DMS114 treated with DMSO at 0.1 percent for 48 hours (cell line): ENCODE measurements around the gene NOL12.

Experiments used
- DNase-seq: peaks from one replicate; lab custom pipeline; 2025; ENCODE audit not compliant: unreplicated experiment; lab: John Stamatoyannopoulos, UW

The NOL12 gene

DNA sequence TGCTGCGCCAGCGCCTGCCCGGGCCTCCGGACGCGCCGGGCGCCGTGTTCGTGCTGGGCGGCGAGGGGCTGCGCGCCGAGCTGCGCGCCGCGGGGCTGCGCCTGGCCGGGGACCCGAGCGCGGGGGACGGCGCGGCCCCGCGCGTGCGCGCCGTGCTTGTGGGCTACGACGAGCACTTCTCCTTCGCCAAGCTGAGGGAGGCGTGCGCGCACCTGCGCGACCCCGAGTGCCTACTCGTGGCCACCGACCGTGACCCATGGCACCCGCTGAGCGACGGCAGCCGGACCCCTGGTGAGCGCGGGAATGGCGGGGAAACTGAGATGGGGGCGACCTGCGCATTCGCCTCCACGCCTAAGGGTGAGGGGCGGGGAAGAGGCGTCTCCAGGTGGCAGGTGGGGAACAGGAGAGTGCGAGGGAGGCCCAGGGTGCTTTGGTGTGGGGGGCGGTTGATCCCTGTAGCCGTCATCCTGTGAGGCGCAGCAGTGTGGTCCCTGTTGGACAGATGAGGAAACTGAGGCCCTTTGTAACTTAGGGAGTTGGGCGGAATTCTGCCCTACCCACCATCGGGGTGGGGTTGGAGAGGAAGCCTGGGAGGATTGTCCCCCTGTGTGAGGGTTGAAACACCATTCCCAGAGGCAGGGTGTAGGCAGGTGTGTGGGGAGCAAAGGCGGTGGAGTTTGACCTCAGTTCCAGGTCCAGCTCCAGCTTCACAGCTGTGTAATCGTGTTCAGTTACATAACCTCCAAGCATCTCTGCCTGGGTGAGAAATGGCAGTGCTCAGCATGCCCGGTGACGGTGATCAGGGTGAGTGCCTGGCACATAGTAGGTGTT is 26.9 kb upstream of the NOL12 start:
- DNase-seq: no peak

DNA sequence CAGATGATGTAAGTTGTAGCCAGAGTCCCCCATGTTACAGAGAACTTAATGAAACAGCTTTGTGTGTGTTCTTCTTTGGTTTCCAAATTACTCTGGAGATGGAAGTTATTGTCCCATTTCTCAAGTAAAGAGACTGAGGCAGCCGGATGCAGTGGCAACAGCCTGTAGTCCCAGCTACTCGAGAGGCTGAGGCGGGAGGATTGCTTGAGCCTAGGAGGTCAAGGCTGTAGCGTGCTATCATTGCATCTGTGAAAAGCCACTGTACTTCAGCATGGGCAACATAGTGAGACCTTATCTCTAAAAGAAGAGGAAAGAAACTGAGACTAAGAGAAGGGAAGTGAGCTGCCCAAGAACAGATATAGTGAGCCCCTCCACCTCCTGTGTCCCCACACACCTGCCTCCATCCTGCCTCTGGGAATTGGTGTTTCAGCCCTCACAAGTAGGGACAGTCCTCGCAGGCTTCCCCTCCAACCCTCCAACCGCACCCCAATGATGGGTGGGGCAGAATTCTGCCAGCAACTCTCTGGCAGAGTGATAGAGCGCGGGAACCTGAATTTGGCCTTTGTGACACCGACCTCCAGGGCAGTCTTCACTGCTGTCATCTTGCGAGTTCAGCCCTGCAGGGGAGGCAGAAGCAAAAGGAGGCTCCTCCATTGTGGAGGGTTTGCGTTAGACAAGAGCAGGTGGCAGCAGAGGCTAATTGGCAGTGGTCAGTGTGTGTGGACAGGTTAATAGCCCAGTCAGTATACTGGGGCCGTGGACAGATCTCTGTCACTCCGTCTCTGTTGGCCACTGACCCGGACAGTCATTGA is 26.0 kb upstream of the NOL12 start:
- no peak for DNase-seq

DNA sequence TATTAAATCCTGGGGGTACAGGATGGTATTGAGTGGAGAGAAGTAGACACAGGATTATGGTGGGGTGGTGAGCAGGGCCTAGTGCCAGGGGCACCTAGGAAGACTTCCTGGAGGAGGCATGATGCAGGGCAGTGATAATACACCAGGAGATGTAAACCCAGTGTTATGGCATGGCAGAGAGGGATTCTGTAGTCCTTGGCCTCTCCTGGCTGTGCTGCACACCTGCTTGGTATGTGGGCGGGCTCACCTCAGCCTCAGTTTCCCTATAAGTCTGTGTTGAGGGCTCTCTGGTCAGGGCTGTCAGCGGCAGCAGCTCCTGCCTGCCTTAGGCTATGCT is 25.5 kb upstream of the NOL12 start:
- no peak for DNase-seq

DNA sequence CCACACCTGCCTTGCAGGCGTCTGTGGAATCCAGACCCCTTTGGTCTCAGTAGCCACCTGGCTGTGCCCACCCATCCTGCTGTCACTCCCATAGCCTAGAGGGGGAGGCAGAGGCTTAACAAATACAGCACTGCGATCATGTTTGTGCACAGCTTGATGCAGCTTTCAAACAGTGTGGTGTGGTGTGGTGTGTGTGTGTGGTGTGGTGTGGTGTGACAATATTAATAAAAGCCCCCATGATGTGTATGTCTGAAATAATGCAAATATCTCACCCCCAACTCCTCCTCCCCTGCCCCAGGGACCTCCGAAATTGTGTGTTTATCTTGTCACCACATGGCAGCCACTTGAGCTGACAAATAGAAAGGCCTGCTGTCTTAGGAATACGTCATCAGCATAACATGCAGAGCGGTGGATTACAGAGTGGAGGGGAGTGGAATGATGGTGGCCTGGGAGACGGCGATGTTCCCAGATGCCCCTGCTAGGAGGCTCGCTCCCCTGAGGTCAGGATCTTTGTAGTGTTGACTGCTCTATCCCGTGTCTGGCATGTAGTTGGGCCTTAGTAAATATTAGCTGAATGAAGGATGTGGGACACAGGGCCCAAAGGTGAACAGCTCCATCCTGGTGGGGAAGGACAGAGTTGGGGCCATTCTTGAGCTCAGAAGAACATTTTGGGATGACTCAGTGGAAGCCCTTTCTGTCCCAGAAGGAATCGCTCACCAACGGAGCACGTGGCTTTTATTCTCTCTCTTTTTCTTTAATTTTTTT is 24.8 kb upstream of the NOL12 start:
- DNase-seq: no peak

DNA sequence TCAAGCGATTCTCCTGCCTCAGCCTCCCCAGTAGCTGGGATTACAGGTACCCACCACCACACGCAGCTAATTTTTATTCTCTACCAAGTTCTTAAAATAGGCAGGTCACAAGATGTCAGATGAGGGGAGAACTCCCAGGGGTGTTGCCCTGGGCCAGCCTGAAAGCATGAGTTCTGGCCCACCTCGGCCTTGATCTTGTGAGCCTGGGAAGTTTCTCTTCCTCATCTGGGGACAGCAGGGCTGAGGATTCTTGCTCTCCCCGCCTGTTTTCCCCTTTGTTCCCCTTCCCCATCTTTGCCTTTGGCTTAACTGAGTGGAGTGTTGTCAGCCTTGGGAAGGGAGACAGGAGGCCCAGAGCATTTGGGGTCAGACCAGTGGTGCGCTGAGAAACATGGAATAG is 24.1 kb upstream of the NOL12 start:
- no peak for DNase-seq

DNA sequence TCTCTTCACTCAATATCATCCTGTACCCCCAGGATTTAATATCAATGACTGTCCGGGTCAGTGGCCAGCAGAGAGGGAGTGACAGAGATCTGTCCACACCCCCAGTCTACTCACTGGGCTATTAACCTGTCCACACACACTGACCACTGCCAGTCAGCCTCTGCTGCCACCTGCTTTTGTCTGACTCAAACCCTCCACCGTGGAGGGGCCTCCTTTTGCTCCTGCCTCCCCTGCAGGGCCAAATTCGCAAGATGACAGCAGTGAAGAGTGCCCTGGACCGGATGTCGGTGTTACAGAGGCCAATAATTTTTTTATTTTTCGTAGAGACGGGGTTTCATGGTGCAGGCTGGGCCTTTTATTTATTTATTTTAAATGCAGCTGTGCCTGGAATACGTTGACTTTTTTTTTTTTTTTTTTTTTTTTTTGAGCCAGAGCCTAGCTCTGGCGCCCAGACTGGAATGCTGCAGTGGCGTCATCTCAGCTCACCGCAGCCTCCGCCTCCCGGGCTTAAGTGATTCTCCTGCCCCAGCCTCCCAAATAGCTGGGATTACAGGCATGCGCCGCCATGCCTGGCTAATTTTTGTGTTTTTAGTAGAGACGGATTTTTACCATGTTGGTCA is 22.5 kb upstream of the NOL12 start:
- DNase-seq: no peak

DNA sequence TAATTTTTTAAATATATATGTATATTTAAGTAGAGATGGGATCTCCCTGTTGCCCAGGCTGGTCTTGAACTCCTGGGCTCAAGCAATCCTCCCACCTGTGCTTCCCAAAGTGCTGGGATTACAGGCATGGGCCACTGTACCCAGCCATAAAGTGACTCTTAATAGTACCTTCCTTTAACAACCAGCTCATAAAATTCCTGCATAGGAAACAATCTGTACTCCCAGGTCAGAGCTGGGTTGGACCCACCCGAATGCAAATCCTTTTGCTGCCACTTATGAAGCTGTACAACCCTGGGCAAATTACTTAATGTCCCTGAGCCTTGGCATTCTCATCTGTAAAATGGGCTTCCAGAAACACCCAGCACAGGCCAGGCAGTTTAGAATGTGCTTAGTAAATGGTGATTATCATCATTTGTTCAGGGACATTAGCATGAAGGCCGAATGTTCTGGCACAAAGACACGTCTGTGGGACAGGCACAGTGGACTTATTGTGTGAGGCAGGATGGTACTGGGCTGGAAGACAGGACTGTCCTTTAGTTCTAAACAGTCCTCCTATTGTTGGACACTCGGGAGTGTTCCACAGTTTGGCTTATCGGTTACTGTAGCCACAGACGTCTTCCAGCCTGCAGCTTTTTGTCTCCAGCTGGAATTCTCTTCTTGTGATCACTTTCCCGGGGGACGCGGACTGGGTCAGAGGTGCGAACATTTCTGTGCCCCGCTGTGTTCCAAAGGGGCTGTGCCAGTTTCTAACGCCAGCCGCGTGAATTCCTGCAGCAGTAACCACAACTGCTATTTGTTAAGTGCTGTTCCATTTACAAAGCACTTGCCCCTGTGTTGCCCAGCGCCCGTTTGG is 21.7 kb upstream of the NOL12 start:
- DNase-seq: no peak

DNA sequence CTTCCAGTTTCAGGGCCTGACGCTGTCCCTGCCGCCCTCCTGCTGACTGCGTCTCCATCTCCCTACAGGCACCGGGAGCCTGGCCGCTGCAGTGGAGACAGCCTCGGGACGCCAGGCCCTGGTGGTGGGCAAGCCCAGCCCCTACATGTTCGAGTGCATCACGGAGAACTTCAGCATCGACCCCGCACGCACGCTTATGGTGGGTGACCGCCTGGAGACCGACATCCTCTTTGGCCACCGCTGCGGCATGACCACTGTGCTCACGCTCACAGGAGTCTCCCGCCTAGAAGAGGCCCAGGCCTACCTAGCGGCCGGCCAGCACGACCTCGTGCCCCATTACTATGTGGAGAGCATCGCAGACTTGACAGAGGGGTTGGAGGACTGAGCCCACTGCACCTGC is 20.7 kb upstream of the NOL12 start:
- DNase-seq: no peak

DNA sequence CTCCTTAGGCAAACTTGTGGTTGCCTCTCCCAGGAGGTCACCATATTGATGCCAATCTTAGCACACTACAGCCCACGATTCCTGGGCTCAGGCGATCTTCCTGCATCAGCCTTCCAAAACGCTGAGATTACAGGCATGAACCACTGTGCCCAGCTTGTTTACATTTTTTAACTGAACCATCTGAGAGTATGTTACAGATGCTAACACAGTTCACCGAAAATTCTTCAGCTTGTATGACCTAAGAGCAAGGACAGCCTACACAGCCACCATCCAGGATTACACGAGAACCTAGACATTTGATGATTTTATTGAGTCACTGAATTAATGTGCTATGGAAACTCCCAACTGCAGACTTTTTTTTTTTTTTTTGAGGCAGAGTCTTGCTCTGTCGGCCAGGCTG is 16.6 kb upstream of the NOL12 start:
- DNase-seq: no peak

DNA sequence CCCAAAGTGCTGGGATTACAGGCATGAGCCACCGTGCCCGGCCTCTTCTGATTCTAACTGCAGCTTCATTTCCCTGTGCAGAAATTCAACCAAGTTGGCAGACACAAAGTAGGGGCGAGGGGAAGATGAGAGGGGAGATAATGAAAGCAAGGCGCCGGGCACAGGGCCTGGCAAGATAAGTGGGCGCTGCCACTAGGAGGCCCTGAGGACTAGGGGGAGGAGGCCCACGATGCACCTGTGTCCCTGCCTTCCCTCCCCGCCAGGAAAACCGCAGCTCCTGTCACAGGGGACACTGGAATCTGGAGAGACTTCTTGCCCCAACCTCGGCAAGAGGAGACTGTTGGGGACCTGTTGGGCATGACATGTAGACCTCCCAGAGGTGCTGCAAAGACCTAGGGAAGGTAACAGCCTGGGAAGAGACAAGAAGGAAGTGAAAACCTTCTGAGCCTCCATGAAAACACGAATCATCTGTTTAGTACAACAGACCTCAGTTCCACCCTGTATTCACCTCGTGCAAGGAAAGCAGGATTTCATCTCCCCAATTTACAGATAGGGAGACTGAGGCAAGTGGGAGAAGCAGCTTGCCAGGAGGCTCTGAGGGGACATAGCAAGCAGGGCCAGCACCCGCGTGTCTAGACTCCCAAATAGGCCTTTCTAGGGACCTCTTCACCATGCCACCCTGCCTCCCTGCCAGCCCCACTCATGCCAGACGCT is 13.8 kb upstream of the NOL12 start:
- DNase-seq: no peak

DNA sequence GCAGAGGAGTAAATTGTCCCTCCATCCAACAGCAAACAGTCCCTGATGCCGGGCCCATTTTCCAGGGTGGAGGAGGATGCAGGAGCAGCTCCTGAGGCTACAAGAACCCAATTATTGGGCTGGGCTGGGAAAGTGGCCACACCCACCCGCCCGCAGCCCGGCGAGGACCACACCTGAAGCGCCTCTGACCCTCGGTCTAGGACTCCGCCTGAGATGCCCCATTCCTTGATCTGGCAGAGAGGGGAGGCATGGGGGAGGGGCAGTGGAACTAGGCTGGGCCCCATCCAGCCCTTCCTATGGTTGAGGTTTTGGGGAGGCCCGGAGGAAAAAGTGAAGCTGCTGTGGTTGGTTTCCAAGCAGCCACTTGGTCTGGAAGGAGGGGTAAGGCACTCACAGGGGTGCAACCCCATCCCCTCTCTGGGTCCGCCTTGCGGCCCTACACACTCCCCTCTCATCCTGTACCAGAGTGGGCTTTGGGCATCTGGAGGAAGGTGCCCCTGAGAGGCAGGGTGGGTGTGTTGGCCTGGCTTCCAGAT is 13.2 kb upstream of the NOL12 start:
- DNase-seq: no peak

DNA sequence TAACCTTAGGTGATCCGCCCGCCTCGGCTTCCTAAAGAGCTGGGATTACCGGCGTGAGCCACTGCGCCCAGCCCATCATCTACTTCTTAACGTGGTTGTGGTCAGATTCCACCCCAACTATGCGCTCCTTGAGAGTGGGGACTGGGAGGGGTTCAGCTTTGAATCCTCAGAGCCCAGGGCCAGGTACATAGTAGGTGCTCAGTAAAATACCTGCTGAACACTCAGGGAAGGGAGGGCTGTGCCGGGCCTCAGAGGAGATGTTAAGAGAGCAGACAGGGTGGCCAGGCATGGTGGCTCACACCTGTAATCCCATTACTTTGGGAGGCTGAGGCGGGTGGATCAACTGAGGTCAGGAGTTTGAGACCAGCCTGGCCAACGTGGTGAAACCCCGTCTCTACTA is 11.9 kb upstream of the NOL12 start:
- DNase-seq: no peak

DNA sequence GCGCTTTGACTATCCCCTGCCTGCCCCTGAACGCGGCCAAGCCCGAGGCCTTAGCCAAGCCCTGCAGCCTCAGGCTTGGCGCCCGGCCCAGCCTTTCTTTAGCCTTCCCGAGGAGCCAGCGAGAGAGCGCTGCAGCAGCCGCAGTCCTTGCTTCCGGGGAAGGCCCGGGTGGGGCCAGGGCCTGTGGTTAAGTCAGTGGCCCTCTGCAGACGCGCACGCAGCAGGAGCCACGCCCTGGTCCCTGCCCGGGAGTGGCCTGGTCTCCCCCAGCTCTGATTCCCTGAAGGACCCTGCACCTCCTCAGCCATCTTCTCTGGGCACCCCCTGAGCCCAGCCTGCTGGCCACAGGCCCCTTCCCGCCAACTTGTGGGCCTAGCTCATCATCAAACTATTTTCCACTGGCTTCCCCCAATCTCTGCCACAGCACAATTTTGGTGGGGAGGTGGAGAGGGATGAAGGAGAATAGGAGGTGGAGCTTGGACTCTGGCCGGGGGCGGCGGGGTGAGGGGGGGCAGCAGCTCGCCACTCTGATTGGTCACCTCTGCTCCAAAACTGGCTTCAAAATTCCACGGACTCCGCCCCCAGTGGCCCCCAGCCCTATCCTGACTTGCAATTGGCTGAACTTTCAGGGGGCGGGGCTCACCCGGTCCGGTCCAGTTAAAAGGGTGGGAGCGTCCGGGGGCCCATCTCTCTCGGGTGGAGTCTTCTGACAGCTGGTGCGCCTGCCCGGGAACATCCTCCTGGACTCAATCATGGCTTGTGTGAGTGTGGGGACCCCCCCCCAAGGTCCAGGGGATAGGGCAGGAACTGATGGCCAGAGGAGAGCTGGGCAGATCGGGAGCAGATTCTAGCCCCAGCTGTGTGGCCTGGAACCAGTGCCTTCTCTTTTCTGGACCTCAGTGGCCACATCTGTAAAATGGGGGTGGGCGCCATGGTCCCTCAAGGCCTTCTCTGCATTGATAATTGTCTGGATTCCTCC is 10.9 kb upstream of the NOL12 start, which contains the start of gene LGALS1:
Gene LGALS1 (plus strand): TSS at position 686 of the 979 bp plus-strand sequence. CDS start 67 bp downstream, at position 753.
- DNase-seq: peak; percentile 79

DNA sequence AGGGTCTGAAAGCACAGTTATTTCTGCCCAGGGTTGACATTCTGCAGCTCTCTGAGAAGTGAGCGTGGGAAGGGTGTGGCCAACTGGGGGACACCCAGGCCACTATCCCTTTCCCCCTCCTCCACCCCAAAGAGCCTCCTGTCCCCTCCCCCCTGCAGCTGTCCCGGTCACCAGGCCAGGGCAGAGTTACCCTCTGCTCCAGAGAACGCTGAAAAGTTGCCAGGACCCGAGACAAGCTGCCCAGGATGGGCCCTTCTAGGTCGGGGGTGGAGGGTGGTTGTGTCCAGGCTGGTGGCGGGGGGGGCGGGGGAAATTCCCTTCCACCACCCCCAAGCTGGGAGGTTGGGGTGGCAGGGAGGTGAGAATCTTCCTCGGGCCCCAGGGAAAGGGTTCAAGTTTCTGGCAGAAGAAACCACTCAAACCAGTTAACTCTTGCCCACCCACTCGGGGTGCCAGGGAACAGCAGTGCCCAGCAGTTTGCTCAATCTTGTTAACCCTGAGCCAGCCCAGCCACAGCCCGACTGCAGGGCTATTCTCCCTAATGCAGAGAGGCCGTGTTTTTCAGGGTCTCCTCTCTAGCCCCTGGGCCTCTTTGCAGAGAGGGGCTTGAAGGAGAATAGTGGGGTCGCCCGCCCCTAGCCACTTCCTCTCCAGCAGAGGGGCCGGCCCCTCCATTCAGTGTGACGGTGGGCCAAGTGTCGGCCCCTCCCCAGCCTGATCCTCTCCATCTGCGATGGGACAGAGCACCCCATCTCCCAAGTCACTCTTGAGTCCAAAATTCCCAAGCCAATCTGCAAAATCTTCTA is 10.0 kb upstream of the NOL12 start:
- no peak for DNase-seq

DNA sequence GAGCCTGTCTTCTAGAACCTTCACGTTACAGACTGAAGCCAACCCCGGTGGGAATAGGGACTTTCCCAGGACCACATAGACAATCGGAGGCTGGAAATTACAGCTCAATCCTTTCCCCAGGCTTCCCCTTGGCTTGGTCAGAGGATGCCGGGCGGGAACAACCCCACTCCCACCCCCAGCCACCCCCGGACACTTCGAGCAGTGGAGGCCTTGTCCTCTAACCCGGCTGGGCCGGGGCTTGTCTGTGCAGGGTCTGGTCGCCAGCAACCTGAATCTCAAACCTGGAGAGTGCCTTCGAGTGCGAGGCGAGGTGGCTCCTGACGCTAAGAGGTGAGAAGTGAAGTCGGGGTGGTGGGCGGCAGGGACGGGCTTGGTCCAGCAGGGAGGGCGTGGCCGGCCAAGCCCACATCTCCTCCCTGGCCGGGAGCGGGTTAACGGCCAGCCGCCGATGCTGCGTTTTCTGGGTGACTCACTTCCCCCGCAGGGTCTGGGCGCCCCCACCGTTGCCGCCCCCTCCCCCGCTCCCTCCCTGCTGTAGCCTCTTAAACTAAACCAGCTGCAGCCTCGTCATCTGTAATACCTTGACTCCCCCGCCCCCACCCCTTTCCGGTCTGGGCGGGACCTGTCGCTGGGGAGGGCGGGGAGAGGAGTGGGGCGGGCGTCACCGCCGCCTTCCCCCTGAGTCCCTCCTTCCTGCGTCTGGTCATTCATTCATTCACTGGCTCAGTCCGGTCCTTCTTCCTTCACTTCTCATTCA is 9.2 kb upstream of the NOL12 start:
- peak; percentile 58 for DNase-seq

DNA sequence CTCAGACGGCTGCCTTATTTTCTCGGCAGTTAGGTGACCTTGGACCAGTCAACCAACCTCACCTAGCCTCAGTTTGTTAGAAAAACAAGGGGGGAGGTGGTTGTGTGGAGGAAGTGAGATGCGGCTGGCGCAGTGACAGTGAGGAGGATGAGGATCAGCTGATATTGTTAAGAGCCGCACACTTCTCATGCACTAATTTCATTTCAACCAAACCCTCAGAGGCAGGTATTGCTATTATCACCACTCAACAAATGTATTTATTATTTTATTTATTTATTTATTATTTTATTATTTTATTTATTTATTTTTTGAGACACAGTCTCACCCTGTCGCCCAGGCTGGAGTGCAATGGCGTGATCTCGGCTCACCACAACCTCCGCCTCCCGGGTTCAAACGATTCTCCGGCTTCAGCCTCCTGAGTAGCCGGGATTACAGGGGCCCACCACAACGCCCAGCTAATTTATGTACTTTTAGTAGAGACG is 8.6 kb upstream of the NOL12 start:
- no peak for DNase-seq

DNA sequence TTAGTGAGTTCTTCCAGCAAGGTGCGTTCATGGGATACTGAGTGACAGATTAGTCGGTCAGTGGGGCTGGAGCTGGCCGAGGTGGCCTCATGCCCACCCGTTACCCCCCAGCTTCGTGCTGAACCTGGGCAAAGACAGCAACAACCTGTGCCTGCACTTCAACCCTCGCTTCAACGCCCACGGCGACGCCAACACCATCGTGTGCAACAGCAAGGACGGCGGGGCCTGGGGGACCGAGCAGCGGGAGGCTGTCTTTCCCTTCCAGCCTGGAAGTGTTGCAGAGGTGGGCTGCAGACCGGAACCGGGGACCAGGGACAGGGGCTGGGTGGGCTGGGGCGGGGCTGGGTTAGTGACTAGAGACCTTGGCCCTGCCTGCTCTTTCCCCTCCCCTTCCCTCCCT is 7.8 kb upstream of the NOL12 start:
- no peak for DNase-seq
